ENCODE data around the gene MORN2. TPM values are rescaled to one million over a fixed set of nuclear protein-coding genes. Genes with fewer than 3 reads are reported as not detected.

The MORN2 gene
- total RNA-seq, 1 donor from 2014 or later, result 11.3 TPM

DNA sequence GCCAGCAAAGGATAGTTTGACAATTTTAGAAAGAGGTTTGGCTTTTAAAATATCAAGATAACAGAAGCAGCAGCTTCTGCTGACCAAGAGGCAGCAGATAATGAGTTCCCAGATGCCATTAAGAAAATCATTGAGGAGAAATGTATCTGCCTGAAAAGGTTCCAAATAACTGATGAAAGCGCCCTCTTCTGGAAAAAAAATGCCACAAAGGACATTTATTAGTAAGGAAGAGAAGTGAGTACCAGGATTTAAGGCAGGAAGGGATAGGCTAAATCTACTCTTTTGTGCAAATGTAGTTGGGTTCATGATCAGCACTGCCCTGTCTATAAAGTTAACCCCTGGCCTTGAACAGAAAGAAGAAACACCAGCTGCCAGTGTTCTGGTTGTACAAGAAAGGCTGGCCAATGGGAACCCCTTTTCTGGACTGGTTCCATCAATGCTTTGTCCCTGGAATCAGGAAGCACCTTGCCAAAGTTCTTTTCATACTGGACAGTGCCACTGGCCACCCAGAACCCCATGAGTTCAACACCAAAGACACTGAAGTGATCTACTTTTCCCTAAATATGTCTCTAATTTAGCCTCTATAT is 40.7 kb upstream of the MORN2 start:
- Mint-ChIP-seq H3K27ac (ENCODE audit: unreplicated experiment) (no peak overlapping the region), H3K36me3 (ENCODE audit: low read depth, unreplicated experiment) (peaks cover 4% of the 10 kb centered on the region), H3K27me3 (ENCODE audit: unreplicated experiment) (no peaks in the 10 kb centered on the region), H3K9me3 (ENCODE audit: unreplicated experiment) (no peaks in the 10 kb centered on the region), H3K4me3 (ENCODE audit: unreplicated experiment) (no peak overlapping the region), H3K4me1 (ENCODE audit: unreplicated experiment) (no peaks in the 10 kb centered on the region)
- peak; percentile 21 for DNase-seq (ENCODE audit: low spot score)
- TF ChIP-seq, protein P1, sequence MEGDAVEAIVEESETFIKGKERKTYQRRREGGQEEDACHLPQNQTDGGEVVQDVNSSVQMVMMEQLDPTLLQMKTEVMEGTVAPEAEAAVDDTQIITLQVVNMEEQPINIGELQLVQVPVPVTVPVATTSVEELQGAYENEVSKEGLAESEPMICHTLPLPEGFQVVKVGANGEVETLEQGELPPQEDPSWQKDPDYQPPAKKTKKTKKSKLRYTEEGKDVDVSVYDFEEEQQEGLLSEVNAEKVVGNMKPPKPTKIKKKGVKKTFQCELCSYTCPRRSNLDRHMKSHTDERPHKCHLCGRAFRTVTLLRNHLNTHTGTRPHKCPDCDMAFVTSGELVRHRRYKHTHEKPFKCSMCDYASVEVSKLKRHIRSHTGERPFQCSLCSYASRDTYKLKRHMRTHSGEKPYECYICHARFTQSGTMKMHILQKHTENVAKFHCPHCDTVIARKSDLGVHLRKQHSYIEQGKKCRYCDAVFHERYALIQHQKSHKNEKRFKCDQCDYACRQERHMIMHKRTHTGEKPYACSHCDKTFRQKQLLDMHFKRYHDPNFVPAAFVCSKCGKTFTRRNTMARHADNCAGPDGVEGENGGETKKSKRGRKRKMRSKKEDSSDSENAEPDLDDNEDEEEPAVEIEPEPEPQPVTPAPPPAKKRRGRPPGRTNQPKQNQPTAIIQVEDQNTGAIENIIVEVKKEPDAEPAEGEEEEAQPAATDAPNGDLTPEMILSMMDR (IDR thresholded peaks at IDR 0.05; ENCODE audit: unreplicated experiment), result peak; percentile 62

DNA sequence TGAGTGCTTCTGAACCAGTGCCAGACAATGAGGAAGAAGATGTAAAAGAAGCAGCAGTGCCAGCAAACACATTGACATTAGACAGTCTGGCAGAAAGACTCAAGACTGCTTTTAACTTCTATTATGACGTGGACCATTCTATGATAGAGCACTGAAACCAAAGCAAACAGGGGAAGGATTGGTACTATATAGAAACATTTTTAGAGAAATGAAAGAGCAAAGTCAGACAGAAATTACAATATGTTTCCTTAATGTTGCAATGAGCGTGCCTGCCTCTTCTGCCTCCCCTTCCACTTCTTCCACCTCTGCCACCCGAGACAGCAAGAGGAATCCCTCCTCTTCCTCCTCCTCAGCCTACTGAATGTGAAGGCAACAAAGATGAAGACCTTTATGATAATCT is 39.8 kb upstream of the MORN2 start:
- H3K4me3 Mint-ChIP-seq (ENCODE audit: unreplicated experiment), result no peak overlapping the region
- H3K27ac Mint-ChIP-seq (ENCODE audit: unreplicated experiment), result no peak overlapping the region
- no peaks in the 10 kb centered on the region for H3K4me1 Mint-ChIP-seq (ENCODE audit: unreplicated experiment)
- no peaks in the 10 kb centered on the region for H3K27me3 Mint-ChIP-seq (ENCODE audit: unreplicated experiment)
- no peaks in the 10 kb centered on the region for H3K9me3 Mint-ChIP-seq (ENCODE audit: unreplicated experiment)
- peaks cover 4% of the 10 kb centered on the region for H3K36me3 Mint-ChIP-seq (ENCODE audit: low read depth, unreplicated experiment)
- TF ChIP-seq, protein P1 (IDR thresholded peaks at IDR 0.05; ENCODE audit: unreplicated experiment), result no peak
- DNase-seq (ENCODE audit: low spot score), result no peak

DNA sequence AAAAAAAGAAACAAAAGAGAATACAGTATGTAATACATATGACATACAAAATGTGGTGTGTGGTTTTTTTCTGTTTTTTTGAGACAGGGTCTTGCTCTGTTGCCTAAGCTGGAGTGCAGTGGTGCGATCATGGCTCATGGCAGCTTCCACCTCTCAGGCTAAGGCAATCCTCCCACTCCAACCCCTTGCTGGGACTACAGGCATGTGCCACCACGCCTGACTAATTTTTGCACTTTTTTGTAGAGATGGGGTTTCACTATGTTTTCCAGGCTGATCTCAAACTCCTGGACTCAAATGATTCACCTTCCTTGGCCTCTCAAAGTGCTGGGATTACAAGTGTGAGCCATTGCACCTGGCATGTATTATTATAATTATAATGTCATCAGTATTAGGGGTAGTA is 39.0 kb upstream of the MORN2 start:
- H3K9me3 Mint-ChIP-seq (ENCODE audit: unreplicated experiment), result no peaks in the 10 kb centered on the region
- TF ChIP-seq, protein P1 (IDR thresholded peaks at IDR 0.05; ENCODE audit: unreplicated experiment), result no peak

DNA sequence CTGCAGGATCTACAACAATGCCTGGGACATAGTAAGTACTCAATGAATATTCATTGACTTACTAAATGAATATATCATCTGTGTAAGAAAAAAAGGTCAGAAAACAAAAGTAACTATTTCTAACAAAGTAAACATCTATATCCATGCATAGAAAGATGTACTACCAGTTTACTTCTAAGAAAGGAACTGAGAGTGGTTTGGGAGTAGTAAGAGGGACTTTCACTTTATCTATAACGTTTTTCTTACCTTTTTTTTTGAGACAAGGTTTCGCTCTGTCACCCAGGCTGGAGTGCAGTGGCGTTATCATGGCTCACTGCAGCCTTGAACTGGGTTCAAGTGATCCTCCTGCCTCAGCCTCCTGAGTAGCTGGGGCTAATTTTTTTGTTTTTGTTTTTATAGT is 25.7 kb upstream of the MORN2 start:
- no peak overlapping the region for H3K4me3 Mint-ChIP-seq (ENCODE audit: unreplicated experiment)
- H3K27ac Mint-ChIP-seq (ENCODE audit: unreplicated experiment), result no peak overlapping the region
- TF ChIP-seq, protein P1 (IDR thresholded peaks at IDR 0.05; ENCODE audit: unreplicated experiment), result no peak
- no peaks in the 10 kb centered on the region for H3K9me3 Mint-ChIP-seq (ENCODE audit: unreplicated experiment)
- no peak for DNase-seq (ENCODE audit: low spot score)
- H3K27me3 Mint-ChIP-seq (ENCODE audit: unreplicated experiment), result no peaks in the 10 kb centered on the region
- H3K4me1 Mint-ChIP-seq (ENCODE audit: unreplicated experiment), result no peaks in the 10 kb centered on the region
- H3K36me3 Mint-ChIP-seq (ENCODE audit: low read depth, unreplicated experiment), result peaks cover 11% of the 10 kb centered on the region

More for the DNA sequence above, 39.0 kb upstream of the MORN2 start:
- Mint-ChIP-seq H3K4me1 (ENCODE audit: unreplicated experiment) (no peaks in the 10 kb centered on the region), H3K27me3 (ENCODE audit: unreplicated experiment) (no peaks in the 10 kb centered on the region), H3K36me3 (ENCODE audit: low read depth, unreplicated experiment) (peaks cover 4% of the 10 kb centered on the region), H3K4me3 (ENCODE audit: unreplicated experiment) (no peak overlapping the region), H3K27ac (ENCODE audit: unreplicated experiment) (no peak overlapping the region)
- no peak for DNase-seq (ENCODE audit: low spot score)

DNA sequence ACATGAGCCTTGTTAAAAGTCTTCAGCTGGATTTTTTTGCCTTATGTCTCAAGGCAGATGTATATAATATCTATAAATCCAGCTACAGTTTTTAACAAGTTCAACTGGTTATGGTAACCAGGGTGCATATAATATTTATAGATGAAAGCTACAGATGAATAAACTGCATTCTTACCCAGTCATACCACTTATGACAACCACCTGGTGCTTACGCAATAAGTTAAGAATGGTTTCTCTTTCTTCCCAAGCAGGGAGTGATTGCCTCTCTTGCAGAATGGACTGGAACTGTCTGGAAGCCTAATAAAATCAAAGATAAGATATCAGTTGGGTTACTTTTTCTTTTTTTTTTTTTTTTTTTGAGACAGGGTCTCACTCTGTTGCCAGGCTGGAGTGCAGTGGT is 19.6 kb upstream of the MORN2 start:
- DNase-seq (ENCODE audit: low spot score), result no peak
- Mint-ChIP-seq H3K27me3 (ENCODE audit: unreplicated experiment) (no peaks in the 10 kb centered on the region), H3K36me3 (ENCODE audit: low read depth, unreplicated experiment) (peaks cover 17% of the 10 kb centered on the region), H3K9me3 (ENCODE audit: unreplicated experiment) (no peaks in the 10 kb centered on the region), H3K4me1 (ENCODE audit: unreplicated experiment) (no peaks in the 10 kb centered on the region), H3K27ac (ENCODE audit: unreplicated experiment) (no peak overlapping the region), H3K4me3 (ENCODE audit: unreplicated experiment) (no peak overlapping the region)
- TF ChIP-seq, protein P1 (IDR thresholded peaks at IDR 0.05; ENCODE audit: unreplicated experiment), result no peak
